ENCODE measurements around the gene ECM2. TPM values are rescaled to one million over a fixed set of nuclear protein-coding genes. Genes with fewer than 3 reads are reported as not detected.

Gene ECM2
- total and polyA plus RNA-seq, 4 donors, result 6.1 to 102 (median 44.6) TPM

DNA sequence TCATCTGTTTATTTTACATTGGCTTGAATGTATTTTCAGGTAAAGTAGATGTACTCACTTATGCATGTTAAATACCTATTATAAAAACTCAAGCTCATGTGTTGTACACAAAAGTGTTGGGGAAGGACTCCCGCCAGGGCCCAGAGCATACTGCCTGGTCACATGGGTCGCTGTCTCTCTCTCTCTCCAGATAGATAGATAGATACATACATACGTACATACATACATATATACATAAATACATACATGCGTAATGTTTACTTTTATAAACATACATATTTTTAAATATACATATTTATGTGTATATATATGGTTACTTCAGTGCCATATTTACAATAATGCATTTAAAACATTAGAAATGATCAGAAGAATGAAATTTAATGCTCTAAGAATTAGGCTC is 78.2 kb downstream of the ECM2 start:
- Histone ChIP-seq H3K36me3 (ENCODE audit: control insufficient read depth, insufficient read depth, low read length) (no peaks in the 10 kb centered on the region), H3K27ac (ENCODE audit: low read depth, low read length) (no peak overlapping the region), H3K27me3 (ENCODE audit: control insufficient read depth, insufficient read depth, low read length) (no peaks in the 10 kb centered on the region), H3K4me1 (ENCODE audit: control insufficient read depth, insufficient read depth, low read length) (no peaks in the 10 kb centered on the region), H3K4me3 (ENCODE audit: low read depth, low read length) (no peak overlapping the region), H3K9me3 (ENCODE audit: control insufficient read depth, insufficient read depth, low read length) (no peaks in the 10 kb centered on the region)
- WGBS (ENCODE audit: insufficient coverage), result no CpG with 5 or more reads among the region's 4 CpGs
- DNase-seq (ENCODE audit: low read depth in 4 of 6, low spot score in 6 of 6), result no peak

DNA sequence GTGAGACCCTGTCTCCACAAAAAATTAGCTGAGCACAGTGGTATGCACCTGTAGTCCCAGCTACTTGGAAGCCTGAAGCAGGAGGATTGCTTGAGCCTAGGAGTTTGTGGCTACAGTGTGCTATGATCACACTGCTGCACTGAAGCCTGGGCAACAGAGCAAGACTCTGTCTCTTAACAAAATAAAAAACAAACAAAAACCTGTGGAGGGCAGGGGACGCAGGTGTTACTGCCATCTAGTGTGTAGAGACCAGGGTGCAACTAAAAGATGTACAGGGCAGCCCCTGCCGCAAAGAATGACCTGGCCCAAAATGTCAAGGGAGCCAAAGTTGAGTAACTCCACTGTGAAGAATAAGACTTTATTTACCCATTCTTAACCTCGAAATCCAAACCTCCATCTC is 80.6 kb downstream of the ECM2 start:
- Histone ChIP-seq H3K36me3 (ENCODE audit: control insufficient read depth, insufficient read depth, low read length) (no peaks in the 10 kb centered on the region), H3K4me3 (ENCODE audit: low read depth, low read length) (no peak overlapping the region), H3K27me3 (ENCODE audit: control insufficient read depth, insufficient read depth, low read length) (no peaks in the 10 kb centered on the region), H3K9me3 (ENCODE audit: control insufficient read depth, insufficient read depth, low read length) (no peaks in the 10 kb centered on the region), H3K4me1 (ENCODE audit: control insufficient read depth, insufficient read depth, low read length) (no peaks in the 10 kb centered on the region), H3K27ac (ENCODE audit: low read depth, low read length) (no peak overlapping the region)
- no peak for DNase-seq (ENCODE audit: low read depth in 4 of 6, low spot score in 6 of 6)
- WGBS (ENCODE audit: insufficient coverage), result no CpG with 5 or more reads among the region's 3 CpGs

DNA sequence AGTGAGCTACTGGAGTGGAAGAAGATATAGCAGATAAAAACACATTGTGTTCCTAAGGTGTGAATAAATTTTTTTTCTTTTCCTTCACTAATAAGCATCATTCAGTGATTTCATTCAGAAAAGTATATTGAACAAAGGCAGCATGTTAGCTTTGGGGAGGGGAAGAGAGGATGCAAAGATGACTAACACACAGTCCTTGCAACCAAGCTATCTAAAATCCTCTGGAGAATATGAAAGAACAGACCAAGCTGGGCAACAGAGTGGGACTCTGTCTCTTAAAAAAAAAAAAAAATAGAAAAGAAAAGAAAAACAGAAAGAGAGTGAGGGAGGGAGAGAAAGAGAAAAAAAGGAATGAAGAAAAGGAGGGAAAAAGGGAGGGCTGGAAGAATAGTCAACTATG is 89.3 kb downstream of the ECM2 start:
- H3K4me3 ChIP-seq (ENCODE audit: low read depth, low read length), result no peak overlapping the region
- H3K27me3 ChIP-seq (ENCODE audit: control insufficient read depth, insufficient read depth, low read length), result no peaks in the 10 kb centered on the region
- no peak for DNase-seq (ENCODE audit: low read depth in 4 of 6, low spot score in 6 of 6)
- no peak overlapping the region for H3K27ac ChIP-seq (ENCODE audit: low read depth, low read length)
- H3K36me3 ChIP-seq (ENCODE audit: control insufficient read depth, insufficient read depth, low read length), result no peaks in the 10 kb centered on the region
- H3K4me1 ChIP-seq (ENCODE audit: control insufficient read depth, insufficient read depth, low read length), result no peaks in the 10 kb centered on the region
- H3K9me3 ChIP-seq (ENCODE audit: control insufficient read depth, insufficient read depth, low read length), result no peaks in the 10 kb centered on the region

Small RNAs within 50 kb of the gene (small RNA-seq; reads per million reads assigned to genes)
- gene AL157827.1 (ENCODE audit: low replicate concordance) (not detected), gene MIR4670 (ENCODE audit: low replicate concordance) (not detected)

Other genes starting within 250 kb of the ECM2 start
- gene IARS1, start 242.3 kb downstream of the ECM2 start, total RNA-seq, result 100 to 1,000 TPM; 115 to 229 TPM
- gene IARS1, start 242.3 kb downstream of the ECM2 start, polyA plus RNA-seq (ENCODE audit: insufficient read length in 2 of 2), result 10 to 100 TPM; 76.3 to 76.7 TPM
- gene NOL8, start 210.6 kb downstream of the ECM2 start, total RNA-seq, result 10 to 100 TPM; 20.3 to 29.0 TPM
- gene NOL8, start 210.6 kb downstream of the ECM2 start, polyA plus RNA-seq (ENCODE audit: insufficient read length in 2 of 2), result 10 to 100 TPM; 28.1 to 30.0 TPM
- gene CENPP, start 210.0 kb downstream of the ECM2 start, total RNA-seq, result 10 to 100 TPM; 12.7 to 15.5 TPM
- gene CENPP, start 210.0 kb downstream of the ECM2 start, polyA plus RNA-seq (ENCODE audit: insufficient read length in 2 of 2), result 1 to 10 TPM; 5.4 to 7.6 TPM
- 1,000 to 10,000 TPM in 1 of 2 donors, 100 to 1,000 TPM in 1; 576 to 1,092 TPM for gene OGN, start 131.4 kb downstream of the ECM2 start, total RNA-seq
- gene OGN, start 131.4 kb downstream of the ECM2 start, polyA plus RNA-seq (ENCODE audit: insufficient read length in 2 of 2), result 100 to 1,000 TPM in 1 of 2 donors, 10 to 100 TPM in 1; 70.2 to 316 TPM
- 100 to 1,000 TPM in 1 of 2 donors, 10 to 100 TPM in 1; 76.5 to 133 TPM for gene OMD, start 111.5 kb downstream of the ECM2 start, total RNA-seq
- gene OMD, start 111.5 kb downstream of the ECM2 start, polyA plus RNA-seq (ENCODE audit: insufficient read length in 2 of 2), result 10 to 100 TPM in 1 of 2 donors, 1 to 10 TPM in 1; 1.4 to 21.7 TPM
- gene ASPN, start 53.5 kb downstream of the ECM2 start, total RNA-seq, result 100 to 1,000 TPM; 118 to 142 TPM
- 10 to 100 TPM; 12.5 to 41.1 TPM for gene ASPN, start 53.5 kb downstream of the ECM2 start, polyA plus RNA-seq (ENCODE audit: insufficient read length in 2 of 2)
- 10 to 100 TPM in 1 of 2 donors, 1 to 10 TPM in 1; 9.5 to 12.7 TPM for gene IPPK, start 134.1 kb upstream of the ECM2 start, total RNA-seq
- 10 to 100 TPM; 14.8 to 19.8 TPM for gene IPPK, start 134.1 kb upstream of the ECM2 start, polyA plus RNA-seq (ENCODE audit: insufficient read length in 2 of 2)
- 10 to 100 TPM; 32.3 to 34.9 TPM for gene BICD2, start 228.8 kb upstream of the ECM2 start, total RNA-seq
- gene BICD2, start 228.8 kb upstream of the ECM2 start, polyA plus RNA-seq (ENCODE audit: insufficient read length in 2 of 2), result 10 to 100 TPM; 33.4 to 38.0 TPM

All from spinal cord (tissue), 10 donors.